ENCODE measurements around the gene KRTAP10-4. TPM values are rescaled to one million over a fixed set of nuclear protein-coding genes. Genes with fewer than 3 reads are reported as not detected.
"Not testable (repeated sequence)": the region's sequence is repeated elsewhere in the genome, so short reads cannot be mapped to it uniquely, and the experiment has no call there.

KRTAP10-4 gene
- total RNA-seq, 1 donor from 2014 or later, result not detected

DNA sequence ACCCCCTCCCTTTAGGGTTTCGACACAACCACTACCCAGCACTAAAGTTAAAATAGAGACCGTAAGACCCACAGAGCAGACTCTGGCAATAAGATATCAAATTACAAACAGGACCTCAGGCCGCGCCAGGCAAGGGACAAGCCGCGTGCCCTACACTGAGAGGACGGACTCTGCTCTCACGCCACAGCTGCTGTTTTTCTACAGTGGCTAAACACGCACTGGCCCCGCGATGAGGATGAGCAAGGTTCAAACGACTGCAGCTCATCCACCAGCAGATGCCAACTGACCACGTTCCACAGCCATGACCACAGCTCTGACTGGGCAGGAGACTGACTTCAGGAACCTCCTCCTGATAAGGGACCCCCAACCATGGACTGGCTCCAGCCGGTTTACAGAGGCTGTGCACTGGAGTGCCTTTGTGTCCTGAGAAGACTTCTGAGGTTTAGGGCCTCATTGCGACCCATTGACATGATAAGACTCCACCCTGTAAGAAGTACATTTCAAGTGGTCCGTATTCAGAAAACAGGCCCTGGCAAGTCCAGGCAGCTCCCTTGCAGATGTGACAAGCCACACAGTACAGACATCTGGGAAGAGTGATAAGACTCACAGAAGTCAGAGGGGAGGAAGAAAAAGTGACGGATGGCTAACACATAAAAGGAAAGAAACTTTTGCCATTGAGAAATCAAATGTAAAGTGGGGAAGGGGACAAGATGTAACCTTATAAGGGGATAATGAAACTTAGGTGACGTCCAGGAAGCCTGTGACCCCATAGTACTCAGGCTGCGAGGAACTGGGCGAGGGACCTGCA is 20.3 kb downstream of the KRTAP10-4 start:
- no peak for DNase-seq (ENCODE audit: extremely low read depth, low read depth, low spot score)

GRCh38 chr21:44594406-44594916 is 20.9 kb downstream of the KRTAP10-4 start:
- no peak for DNase-seq (ENCODE audit: extremely low read depth, low read depth, low spot score)

DNA sequence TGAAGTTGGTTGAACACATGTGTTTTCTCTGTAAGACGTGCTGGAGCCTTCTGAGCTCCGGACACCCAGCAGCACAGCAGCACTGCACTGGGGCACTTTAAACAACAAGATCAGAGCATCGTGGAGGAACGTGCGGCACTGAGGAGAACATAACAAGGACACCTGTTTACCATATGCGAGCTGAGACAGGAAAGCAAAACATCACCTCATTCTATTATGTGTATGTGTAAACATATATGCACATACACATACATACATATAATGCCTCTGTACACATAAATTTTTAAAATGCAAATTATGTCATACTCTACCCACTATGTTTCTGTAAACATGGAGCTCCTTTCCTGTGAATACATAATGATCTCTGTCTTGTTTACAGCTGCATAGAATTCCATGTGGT is 22.0 kb downstream of the KRTAP10-4 start:
- no peak for DNase-seq (ENCODE audit: extremely low read depth, low read depth, low spot score)

DNA sequence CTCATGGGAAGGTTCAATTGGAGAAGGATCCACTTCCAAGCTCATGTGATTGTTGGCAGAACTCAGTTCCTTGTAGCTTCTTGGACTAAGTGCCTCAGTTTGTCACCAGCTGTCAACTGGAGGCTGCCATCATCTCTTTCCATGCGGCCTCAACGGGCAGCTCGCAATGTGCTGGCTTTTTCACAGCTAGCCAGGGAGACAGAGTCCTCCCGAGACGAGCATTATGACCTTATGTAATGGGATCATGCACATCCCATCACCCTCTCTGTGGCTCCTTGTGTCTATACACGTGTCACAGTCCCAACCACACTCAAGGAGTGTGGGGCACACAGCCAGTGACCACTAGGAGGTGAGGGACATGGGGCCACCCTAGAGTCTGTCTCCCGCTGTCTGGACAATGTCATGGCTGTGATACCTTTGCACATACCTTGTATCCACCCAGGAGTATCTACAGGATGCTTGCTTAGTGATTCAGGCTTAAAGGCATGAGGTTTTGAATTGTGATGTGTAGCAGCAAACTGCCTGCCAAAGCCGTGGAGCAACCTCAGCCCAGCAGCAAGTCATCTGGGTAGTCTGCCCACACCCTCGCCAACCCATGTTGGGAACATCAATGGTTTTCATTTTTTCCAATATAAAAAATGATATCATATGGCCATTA is 22.7 kb downstream of the KRTAP10-4 start:
- DNase-seq (ENCODE audit: extremely low read depth, low read depth, low spot score), result no peak

- no peak for DNase-seq (ENCODE audit: extremely low read depth, low read depth, low spot score)
Measured at GRCh38 chr21:44598061-44598460, 24.5 kb downstream of the KRTAP10-4 start.

GRCh38 chr21:44599264-44600029 is 25.9 kb downstream of the KRTAP10-4 start:
- DNase-seq (ENCODE audit: extremely low read depth, low read depth, low spot score), result no peak

DNA sequence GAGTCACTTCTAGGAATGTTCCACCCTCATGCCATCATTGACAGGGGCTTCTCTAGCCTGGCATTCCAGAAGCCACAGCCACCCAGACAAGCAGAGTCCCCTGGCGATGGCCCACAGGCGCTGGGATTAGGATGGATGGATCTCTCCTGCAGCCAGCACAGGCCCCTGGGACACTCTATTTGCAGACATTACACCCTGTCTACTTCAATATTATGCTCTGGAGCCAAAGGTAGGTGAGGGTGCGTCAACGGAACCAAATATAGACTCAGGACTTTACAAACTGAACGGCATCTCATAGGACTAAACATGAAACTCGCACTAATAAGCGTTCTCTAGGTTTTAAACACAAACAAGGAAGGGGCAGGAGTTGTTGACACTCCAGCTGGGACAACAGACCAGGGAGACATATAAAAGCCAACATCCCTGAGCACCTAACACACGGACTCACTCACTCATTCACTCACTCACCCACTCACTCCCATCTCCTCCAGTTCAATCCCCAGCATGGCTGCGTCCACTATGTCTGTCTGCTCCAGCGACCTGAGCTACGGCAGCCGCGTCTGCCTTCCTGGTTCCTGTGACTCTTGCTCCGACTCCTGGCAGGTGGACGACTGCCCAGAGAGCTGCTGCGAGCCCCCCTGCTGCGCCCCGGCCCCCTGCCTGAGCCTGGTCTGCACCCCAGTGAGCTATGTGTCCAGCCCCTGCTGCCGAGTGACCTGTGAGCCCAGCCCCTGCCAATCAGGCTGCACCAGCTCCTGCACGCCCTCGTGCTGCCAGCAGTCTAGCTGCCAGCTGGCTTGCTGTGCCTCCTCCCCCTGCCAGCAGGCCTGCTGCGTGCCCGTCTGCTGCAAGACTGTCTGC is 26.8 kb downstream of the KRTAP10-4 start, which contains the start of gene KRTAP10-7:
TSS of gene KRTAP10-7 (plus strand) at position 480 of the 861 bp plus-strand sequence. CDS start at position 505, 25 bp downstream.
- not testable (repeated sequence) for DNase-seq (ENCODE audit: extremely low read depth, low read depth, low spot score)

- DNase-seq (ENCODE audit: extremely low read depth, low read depth, low spot score), result not testable (repeated sequence)
Measured at GRCh38 chr21:44601091-44601490, 27.6 kb downstream of the KRTAP10-4 start.

DNA sequence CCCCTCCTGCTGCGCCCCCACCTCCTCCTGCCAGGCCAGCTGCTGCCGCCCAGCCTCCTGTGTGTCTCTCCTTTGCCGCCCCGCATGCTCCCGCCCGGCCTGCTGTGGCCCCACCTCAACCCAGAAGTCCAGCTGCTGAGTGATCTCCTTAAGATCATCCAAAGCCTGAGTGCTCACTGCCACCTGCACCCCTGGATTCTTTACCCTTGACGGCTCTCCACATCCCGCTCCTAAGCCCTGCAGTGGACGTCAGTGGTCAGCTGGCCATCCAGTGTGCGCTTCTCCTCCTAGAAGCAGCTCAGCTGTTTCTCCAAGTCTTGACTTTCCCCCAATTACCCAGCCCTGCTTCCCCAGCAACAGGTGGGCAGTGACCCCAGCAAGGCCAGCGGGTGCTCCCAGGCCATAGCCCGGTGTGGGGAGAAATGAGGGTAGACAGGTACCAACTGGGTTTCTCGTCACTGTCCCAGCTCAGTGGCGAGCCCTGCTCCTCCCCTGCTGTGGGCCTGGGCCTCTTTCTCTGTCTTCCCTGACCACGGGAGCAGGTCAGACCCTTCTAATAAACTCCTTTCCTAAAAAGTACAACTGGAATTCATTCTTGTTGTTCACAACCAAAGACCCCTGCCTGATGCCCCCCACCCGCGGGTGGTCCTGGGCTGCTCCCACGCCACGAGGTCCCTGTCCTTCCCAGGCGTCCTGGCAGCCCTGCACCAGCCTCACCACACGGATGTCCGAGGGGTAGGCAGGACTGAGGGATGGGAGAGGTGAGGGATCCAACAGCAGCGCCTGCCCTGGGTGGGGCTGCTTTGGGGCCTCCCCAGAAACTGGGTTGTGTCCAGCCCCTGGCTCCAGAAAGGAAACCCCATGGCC is 28.3 kb downstream of the KRTAP10-4 start:
- DNase-seq (ENCODE audit: extremely low read depth, low read depth, low spot score), result no peak

- no peak for DNase-seq (ENCODE audit: extremely low read depth, low read depth, low spot score)
Measured at GRCh38 chr21:44602463-44602850, 28.9 kb downstream of the KRTAP10-4 start.

DNA sequence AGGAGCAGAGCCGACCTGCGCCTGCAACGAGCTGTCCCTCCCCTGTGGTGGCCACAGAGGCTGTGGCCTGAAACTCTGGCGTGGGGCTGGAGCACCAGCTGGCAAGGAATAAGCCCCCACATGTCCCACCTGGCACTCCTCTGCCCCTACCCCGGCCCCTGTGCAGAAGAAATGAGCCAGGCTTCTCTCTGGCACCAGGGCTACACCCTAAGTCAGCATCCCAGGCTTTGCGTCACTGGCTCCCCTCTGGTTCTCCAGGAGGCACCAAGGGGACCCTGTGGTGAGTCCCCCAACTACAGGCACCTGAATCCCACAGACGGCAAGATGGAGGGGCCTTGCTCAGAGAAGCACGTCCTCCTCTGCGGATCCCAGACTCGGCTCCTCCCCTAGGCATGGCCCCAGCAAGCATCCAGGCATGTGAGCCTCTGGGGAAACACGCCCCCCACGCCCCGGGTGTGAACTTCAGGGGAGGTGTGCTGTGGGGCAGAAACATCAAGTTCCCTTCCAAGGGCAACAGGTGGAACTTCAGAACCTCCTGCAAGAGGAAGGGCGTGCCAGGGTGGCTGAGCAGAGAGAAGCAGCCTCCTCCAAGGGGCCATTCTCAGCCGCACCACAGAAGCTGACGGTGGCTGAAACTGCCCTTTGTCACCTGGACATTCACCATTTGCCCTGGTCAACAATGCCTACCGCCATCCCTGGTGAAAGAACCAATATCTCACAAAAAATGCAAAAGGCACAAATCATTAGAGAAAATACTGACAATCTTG is 29.8 kb downstream of the KRTAP10-4 start:
- no peak for DNase-seq (ENCODE audit: extremely low read depth, low read depth, low spot score)

GRCh38 chr21:44603911-44604310 is 30.4 kb downstream of the KRTAP10-4 start:
- DNase-seq (ENCODE audit: extremely low read depth, low read depth, low spot score), result no peak

GRCh38 chr21:44606495-44606894 is 33.0 kb downstream of the KRTAP10-4 start:
- DNase-seq (ENCODE audit: extremely low read depth, low read depth, low spot score), result no peak

- no peak for DNase-seq (ENCODE audit: extremely low read depth, low read depth, low spot score)
Measured at GRCh38 chr21:44609193-44609592, 35.7 kb downstream of the KRTAP10-4 start.

GRCh38 chr21:44610157-44610843 is 36.8 kb downstream of the KRTAP10-4 start:
- not testable (repeated sequence) for DNase-seq (ENCODE audit: extremely low read depth, low read depth, low spot score)

DNA sequence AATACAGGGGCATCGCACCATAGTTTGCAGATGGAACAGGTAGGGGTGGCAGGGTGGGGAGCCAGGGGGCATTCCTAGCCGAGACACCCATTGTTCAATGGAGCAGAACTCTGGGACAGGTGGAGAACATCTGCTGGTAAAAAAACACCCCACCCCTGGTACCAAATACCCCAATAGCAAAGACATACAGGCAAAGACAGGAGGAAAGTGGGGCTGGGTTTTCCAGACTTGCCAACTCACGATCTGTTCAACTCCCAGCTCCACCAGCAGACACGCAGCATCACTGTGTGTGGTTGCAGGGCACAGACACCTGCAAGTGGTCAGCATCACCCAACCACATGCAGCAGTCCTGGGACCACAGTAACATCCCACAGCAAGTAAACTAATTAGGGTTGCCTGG is 38.0 kb downstream of the KRTAP10-4 start:
- DNase-seq (ENCODE audit: extremely low read depth, low read depth, low spot score), result no peak

DNA sequence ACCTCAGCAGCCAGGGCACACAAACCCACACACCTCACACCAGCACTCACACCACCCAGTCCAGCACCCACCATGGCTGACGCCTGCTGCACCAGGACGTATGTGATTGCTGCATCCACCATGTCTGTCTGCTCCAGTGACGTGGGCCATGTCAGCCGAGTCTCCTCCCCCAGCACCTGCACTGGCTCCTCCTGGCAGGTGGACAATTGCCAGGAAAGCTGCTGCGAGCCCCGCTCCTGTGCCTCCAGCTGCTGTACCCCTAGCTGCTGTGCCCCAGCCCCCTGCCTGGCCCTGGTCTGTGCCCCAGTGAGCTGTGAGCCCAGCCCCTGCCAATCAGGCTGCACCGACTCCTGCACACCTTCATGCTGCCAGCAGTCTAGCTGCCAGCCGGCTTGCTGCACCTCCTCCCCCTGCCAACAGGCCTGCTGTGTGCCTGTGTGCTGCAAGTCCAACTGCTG is 38.5 kb downstream of the KRTAP10-4 start, which contains the start of gene KRTAP10-8:
TSS of gene KRTAP10-8 (plus strand) at position 51 of the 458 bp plus-strand sequence. CDS start at position 73, 22 bp downstream.
- no peak for DNase-seq (ENCODE audit: extremely low read depth, low read depth, low spot score)

Measured in glomerular endothelial cell (primary cell).